ENCODE data around the gene RPL41. TPM values are rescaled to one million over a fixed set of nuclear protein-coding genes. Genes with fewer than 3 reads are reported as not detected.

The RPL41 gene
- total and polyA plus RNA-seq, 7 donors = 1,926 to 9,845 (median 5,407) TPM

DNA sequence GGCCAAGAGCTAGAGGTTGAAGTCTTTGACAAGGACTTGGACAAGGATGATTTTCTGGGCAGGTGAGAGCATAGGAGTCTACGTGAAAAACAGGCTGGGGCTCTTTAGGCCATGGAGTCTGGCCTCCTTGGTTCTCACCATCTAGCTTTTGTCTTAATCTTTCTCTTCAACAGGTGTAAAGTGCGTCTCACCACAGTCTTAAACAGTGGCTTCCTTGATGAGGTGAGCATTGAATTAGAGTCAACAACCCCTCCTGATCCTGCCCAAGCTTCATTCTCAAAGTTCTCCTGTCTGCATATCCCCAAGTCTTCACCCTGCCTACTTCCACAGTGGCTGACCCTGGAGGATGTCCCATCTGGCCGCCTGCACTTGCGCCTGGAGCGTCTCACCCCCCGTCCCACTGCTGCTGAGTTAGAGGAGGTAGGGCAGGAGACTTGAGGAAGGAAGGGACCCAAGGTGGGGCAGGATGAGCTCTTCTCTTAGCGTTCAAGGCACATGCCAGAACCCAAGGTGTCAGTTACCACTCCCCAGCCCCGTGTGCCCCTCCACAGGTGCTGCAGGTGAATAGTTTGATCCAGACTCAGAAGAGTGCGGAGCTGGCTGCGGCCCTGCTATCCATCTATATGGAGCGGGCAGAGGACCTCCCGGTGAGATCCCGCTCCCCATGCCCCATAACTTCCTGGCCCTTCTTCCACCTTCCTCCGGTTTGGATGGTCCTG is 21.6 kb downstream of the RPL41 start:
- 93 to 96% methylated on average over 14 of the region's 14 CpGs for WGBS, 2 donors
- Histone ChIP-seq H3K27me3 (no peaks in the 10 kb centered on the region), H3K9me3 (no peaks in the 10 kb centered on the region), H3K4me3 (no peak overlapping the region), H3K4me1 (no peaks in the 10 kb centered on the region), H3K27ac (no peak overlapping the region), H3K36me3 (peaks cover 64 to 100% (median 82%) of the 10 kb centered on the region in 4 donors)
- no peak for TF ChIP-seq EP300 (IDR thresholded peaks at IDR 0.05)
- TF ChIP-seq, protein P1, sequence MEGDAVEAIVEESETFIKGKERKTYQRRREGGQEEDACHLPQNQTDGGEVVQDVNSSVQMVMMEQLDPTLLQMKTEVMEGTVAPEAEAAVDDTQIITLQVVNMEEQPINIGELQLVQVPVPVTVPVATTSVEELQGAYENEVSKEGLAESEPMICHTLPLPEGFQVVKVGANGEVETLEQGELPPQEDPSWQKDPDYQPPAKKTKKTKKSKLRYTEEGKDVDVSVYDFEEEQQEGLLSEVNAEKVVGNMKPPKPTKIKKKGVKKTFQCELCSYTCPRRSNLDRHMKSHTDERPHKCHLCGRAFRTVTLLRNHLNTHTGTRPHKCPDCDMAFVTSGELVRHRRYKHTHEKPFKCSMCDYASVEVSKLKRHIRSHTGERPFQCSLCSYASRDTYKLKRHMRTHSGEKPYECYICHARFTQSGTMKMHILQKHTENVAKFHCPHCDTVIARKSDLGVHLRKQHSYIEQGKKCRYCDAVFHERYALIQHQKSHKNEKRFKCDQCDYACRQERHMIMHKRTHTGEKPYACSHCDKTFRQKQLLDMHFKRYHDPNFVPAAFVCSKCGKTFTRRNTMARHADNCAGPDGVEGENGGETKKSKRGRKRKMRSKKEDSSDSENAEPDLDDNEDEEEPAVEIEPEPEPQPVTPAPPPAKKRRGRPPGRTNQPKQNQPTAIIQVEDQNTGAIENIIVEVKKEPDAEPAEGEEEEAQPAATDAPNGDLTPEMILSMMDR (IDR thresholded peaks at IDR 0.05) = no peak
- TF ChIP-seq POLR2AphosphoS5 (IDR thresholded peaks at IDR 0.05) = no peak
- TF ChIP-seq POLR2A (IDR thresholded peaks at IDR 0.05) = no peak
- no peak for DNase-seq
- intact Hi-C loops (cut with DNase I) = no loop called here

DNA sequence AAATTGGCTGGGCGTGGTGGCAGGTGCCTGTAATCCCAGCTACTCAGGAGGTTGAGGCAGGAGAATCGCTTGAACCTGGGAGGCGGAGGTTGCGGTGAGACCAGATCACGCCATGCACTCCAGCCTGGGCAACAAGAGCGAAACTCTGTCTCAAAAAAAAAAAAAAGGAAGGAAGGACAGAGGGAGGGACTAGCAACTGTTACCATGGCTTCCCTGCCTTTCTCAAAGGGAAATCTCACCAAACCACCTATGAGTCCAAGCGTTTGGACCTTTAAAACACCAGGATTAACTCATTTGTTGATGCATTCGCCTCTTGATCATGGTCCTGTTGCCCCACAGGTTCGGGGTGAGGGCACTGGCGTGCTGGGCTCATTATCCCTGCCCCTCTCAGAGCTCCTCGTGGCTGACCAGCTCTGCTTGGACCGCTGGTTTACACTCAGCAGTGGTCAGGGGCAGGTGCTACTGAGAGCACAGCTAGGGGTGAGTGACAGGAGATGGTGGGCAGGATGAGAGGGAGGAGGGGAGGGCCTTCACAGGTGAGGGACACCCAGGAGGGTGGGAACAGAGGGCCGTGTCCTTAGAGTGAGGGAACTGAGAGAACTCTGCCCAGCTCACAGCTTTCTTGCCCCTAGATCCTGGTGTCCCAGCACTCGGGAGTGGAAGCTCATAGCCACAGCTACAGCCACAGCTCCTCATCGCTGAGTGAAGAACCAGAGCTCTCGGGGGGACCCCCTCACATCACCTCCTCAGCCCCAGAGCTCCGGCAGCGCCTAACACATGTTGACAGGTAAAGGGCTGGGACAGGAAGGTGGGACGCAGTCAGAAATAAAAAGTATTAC is 25.7 kb downstream of the RPL41 start:
- H3K27me3 ChIP-seq = no peaks in the 10 kb centered on the region
- peak overlapping the region in 1 of 4 donors; percentile 44 for H3K27ac ChIP-seq
- intact Hi-C loops (cut with DNase I) = no loop called here
- no peaks in the 10 kb centered on the region for H3K9me3 ChIP-seq
- no peak for DNase-seq
- 90 to 92% methylated on average over 19 of the region's 19 CpGs for WGBS, 2 donors
- no peak overlapping the region for H3K4me3 ChIP-seq
- H3K4me1 ChIP-seq = no peaks in the 10 kb centered on the region
- peaks cover 53 to 80% (median 67%) of the 10 kb centered on the region in 4 donors for H3K36me3 ChIP-seq
- TF ChIP-seq POLR2A (IDR thresholded peaks at IDR 0.05) = no peak
- TF ChIP-seq EP300 (IDR thresholded peaks at IDR 0.05) = no peak
- TF ChIP-seq, protein P1 (IDR thresholded peaks at IDR 0.05) = no peak
- TF ChIP-seq POLR2AphosphoS5 (IDR thresholded peaks at IDR 0.05) = no peak

DNA sequence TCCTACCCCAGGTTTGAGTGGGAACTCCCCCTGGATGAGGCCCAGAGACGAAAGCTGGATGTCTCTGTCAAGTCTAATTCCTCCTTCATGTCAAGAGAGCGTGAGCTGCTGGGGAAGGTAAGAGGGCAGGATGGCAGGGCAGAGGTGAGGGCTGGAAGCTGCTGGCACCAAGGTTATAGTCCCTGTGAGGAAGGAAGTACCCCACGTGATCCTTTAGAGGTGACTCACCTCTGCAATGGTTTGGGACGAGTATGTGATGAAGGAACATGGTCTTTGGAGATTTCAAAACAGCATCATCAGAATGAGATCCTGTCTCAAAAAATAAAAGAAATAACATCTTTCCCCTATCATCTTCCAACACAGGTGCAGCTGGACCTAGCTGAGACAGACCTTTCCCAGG is 26.8 kb downstream of the RPL41 start:
- Histone ChIP-seq H3K36me3 (peaks cover 42 to 69% (median 57%) of the 10 kb centered on the region in 4 donors), H3K27ac (peak overlapping the region in 3 of 4 donors; percentile 37 to 44 (median 37)), H3K27me3 (no peaks in the 10 kb centered on the region), H3K9me3 (no peaks in the 10 kb centered on the region), H3K4me3 (no peak overlapping the region), H3K4me1 (no peaks in the 10 kb centered on the region)
- WGBS, 2 donors = 64 to 66% methylated on average over 4 of the region's 4 CpGs
- no peak for DNase-seq
- TF ChIP-seq EP300 (IDR thresholded peaks at IDR 0.05) (no peak), POLR2AphosphoS5 (IDR thresholded peaks at IDR 0.05) (no peak), POLR2A (IDR thresholded peaks at IDR 0.05) (no peak)
- TF ChIP-seq, protein P1 (IDR thresholded peaks at IDR 0.05) = no peak
- intact Hi-C loops (cut with DNase I) = no loop called here

DNA sequence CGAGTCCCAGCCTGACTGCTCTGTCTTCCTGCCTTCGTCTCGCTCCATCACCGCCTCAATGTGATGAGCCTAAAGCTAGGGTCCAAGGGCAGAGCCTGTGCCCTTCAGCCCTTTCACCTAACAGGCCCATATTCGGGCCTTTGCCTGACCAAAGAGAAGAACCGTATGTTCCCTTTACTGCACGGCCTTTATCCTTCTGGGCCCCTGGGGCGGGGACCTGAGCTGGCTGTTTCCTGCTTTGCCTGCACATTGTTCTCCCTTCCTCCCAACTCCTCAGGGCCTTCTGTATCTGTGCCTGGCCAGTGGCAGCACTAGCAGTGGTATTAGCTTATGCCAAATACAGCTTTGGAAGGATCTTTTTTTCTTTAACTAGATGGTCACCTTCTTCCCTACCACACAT is 27.4 kb downstream of the RPL41 start:
- intact Hi-C loops (cut with DNase I) = no loop called here
- Histone ChIP-seq H3K4me3 (no peak overlapping the region), H3K4me1 (no peaks in the 10 kb centered on the region), H3K36me3 (peaks cover 36 to 63% (median 50%) of the 10 kb centered on the region in 4 donors), H3K27me3 (no peaks in the 10 kb centered on the region), H3K9me3 (no peaks in the 10 kb centered on the region), H3K27ac (peak overlapping the region; percentile 14 to 44 (median 37))
- DNase-seq = no peak
- WGBS, 2 donors = 52 to 75% methylated on average over 8 of the region's 8 CpGs
- TF ChIP-seq EP300 (IDR thresholded peaks at IDR 0.05) (no peak), POLR2AphosphoS5 (IDR thresholded peaks at IDR 0.05) (peak in 2 of 4 donors; percentile 10 to 13), POLR2A (IDR thresholded peaks at IDR 0.05) (no peak)
- TF ChIP-seq, protein P1 (IDR thresholded peaks at IDR 0.05) = no peak

All from sigmoid colon (tissue), 7 donors.